Measurements from ENCODE around the gene CCT6B. TPM values are rescaled to one million over a fixed set of nuclear protein-coding genes. Genes with fewer than 3 reads are reported as not detected.

The CCT6B gene
- total RNA-seq, 1 experiment from 2014 or later: 1.1 TPM

DNA sequence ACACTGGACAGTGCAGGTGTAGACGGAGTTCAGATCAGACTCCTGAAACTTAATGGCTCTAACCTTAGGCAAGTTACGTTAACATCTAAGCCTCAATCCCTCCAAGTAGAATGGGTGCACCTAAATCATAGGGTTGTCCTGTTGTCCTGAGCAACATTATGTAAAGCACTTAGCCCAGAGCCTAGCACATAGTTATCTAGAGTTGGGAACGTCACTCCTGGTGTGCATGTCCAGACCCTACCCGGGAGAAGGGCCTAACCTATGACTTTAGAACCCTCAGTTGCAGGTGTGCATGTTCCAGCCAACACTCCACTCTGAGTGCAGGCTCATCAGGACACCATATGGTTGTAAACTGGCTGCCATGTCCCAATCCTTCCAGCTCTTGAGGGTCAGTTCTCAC, 45.1 kb upstream of the CCT6B start:
- ChIA-PET CTCF (no interaction called here), RAD21 (ENCODE audit: low non-redundant PET in 1 of 2, low total read pairs in 2 of 2, uncharacterized antibody in 2 of 2, unreplicated experiment in 2 of 2) (no interaction called here), POLR2A (no interaction called here)
- TF ChIP-seq SRF (IDR thresholded peaks at IDR 0.05; ENCODE audit: low read depth) (no peak), FOSL1 (IDR thresholded peaks at IDR 0.05; ENCODE audit: low read depth) (no peak), ZBTB33 (IDR thresholded peaks at IDR 0.05; ENCODE audit: extremely low read depth, insufficient replicate concordance, low read length) (no peak), TCF7L2 (IDR thresholded peaks at IDR 0.05; ENCODE audit: borderline replicate concordance, extremely low read depth, insufficient read depth, insufficient read length) (no peak), POLR2AphosphoS5 (IDR thresholded peaks at IDR 0.05; ENCODE audit: low read depth, low read length) (no peak), ZNF274 (IDR thresholded peaks at IDR 0.05; ENCODE audit: low read depth, low read length) (no peak), ZFX (IDR thresholded peaks at IDR 0.05) (no peak), SIN3A (IDR thresholded peaks at IDR 0.05; ENCODE audit: low read depth) (no peak), EZH2 (IDR thresholded peaks at IDR 0.05) (no peak)
- TF ChIP-seq, protein P1, sequence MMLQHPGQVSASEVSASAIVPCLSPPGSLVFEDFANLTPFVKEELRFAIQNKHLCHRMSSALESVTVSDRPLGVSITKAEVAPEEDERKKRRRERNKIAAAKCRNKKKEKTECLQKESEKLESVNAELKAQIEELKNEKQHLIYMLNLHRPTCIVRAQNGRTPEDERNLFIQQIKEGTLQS (IDR thresholded peaks at IDR 0.05): no peak
- H3K9ac ChIP-seq (ENCODE audit: low read length): no peak overlapping the region
- peaks cover 9 to 17% of the 10 kb centered on the region in 2 experiments; a peak in 3 of 4 replicates for H3K36me3 ChIP-seq (ENCODE audit: control insufficient read depth in 1 of 2, insufficient read depth in 2 of 2, low read length in 2 of 2)
- DNase-seq (ENCODE audit: low read depth, low spot score) (no peak), ATAC-seq (no peak; the same call in 1 of the 2 replicates)
- H3K9me2 ChIP-seq (ENCODE audit: insufficient read depth): no peaks in the 10 kb centered on the region
- H3K4me1 ChIP-seq (ENCODE audit: control insufficient read depth in 1 of 2, insufficient read depth in 2 of 2, low read length in 2 of 2): no peaks in the 10 kb centered on the region
- H3K4me3 ChIP-seq (replicated peaks in 1 of 2; ENCODE audit: low read depth in 1 of 2, low read length in 2 of 2): no peak overlapping the region
- no peaks in the 10 kb centered on the region for H3K9me3 ChIP-seq (ENCODE audit: control insufficient read depth in 1 of 2, insufficient read depth in 1 of 2, low read depth in 1 of 2, low read length in 2 of 2)
- H4K20me1 ChIP-seq (ENCODE audit: insufficient read depth): no peaks in the 10 kb centered on the region
- H2AFZ ChIP-seq (ENCODE audit: low read depth, low read length, poor library complexity, severe bottlenecking): no peak overlapping the region
- intact Hi-C loops (cut with micrococcal nuclease): no loop called here
- BruUV-seq (replicated peaks): no TSS peak
- H3K79me2 ChIP-seq (ENCODE audit: insufficient read depth, low read length): no peaks in the 10 kb centered on the region
- H3K27me3 ChIP-seq (ENCODE audit: insufficient read depth, low read length): no peaks in the 10 kb centered on the region
- no peak overlapping the region for H3K27ac ChIP-seq (ENCODE audit: low read depth, low read length)
- H3K4me2 ChIP-seq (ENCODE audit: low read length): no peak overlapping the region
